Measurements from ENCODE around the gene FMNL3.

DNA sequence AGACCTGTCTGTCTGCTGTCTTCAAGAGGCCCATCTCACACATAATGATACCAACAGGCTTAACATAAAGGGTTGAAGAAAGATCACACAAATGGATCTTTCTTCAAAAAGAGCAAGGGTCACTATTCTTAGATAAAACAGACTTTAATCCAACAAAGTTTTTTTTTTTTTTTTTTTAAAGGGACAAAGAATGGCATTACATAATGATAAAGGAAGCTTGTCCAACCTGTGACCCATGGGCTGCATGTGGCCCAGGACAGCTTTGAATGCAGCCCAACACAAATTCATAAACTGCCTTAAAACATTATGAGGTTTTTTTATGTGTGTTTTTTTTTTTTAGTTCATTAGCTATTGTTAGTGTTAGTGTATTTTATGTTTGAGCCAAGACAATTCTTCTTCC is 95.0 kb downstream of the FMNL3 start:
- TF ChIP-seq, protein P1, sequence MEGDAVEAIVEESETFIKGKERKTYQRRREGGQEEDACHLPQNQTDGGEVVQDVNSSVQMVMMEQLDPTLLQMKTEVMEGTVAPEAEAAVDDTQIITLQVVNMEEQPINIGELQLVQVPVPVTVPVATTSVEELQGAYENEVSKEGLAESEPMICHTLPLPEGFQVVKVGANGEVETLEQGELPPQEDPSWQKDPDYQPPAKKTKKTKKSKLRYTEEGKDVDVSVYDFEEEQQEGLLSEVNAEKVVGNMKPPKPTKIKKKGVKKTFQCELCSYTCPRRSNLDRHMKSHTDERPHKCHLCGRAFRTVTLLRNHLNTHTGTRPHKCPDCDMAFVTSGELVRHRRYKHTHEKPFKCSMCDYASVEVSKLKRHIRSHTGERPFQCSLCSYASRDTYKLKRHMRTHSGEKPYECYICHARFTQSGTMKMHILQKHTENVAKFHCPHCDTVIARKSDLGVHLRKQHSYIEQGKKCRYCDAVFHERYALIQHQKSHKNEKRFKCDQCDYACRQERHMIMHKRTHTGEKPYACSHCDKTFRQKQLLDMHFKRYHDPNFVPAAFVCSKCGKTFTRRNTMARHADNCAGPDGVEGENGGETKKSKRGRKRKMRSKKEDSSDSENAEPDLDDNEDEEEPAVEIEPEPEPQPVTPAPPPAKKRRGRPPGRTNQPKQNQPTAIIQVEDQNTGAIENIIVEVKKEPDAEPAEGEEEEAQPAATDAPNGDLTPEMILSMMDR (IDR thresholded peaks at IDR 0.05): no peak
- TF ChIP-seq, protein P2, sequence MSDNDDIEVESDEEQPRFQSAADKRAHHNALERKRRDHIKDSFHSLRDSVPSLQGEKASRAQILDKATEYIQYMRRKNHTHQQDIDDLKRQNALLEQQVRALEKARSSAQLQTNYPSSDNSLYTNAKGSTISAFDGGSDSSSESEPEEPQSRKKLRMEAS (IDR thresholded peaks at IDR 0.05; ENCODE audit: low read depth): no peak
- TF ChIP-seq, protein P3, sequence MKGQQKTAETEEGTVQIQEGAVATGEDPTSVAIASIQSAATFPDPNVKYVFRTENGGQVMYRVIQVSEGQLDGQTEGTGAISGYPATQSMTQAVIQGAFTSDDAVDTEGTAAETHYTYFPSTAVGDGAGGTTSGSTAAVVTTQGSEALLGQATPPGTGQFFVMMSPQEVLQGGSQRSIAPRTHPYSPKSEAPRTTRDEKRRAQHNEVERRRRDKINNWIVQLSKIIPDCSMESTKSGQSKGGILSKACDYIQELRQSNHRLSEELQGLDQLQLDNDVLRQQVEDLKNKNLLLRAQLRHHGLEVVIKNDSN (IDR thresholded peaks at IDR 0.05; ENCODE audit: borderline replicate concordance, low read depth): no peak
- TF ChIP-seq EP300 (IDR thresholded peaks at IDR 0.05; ENCODE audit: borderline replicate concordance in 1 of 2, low read depth in 1 of 2, low read length in 1 of 2) (no peak), TAF1 (IDR thresholded peaks at IDR 0.05; ENCODE audit: borderline replicate concordance, low read depth, low read length) (no peak)
- TF ChIP-seq, protein P4, sequence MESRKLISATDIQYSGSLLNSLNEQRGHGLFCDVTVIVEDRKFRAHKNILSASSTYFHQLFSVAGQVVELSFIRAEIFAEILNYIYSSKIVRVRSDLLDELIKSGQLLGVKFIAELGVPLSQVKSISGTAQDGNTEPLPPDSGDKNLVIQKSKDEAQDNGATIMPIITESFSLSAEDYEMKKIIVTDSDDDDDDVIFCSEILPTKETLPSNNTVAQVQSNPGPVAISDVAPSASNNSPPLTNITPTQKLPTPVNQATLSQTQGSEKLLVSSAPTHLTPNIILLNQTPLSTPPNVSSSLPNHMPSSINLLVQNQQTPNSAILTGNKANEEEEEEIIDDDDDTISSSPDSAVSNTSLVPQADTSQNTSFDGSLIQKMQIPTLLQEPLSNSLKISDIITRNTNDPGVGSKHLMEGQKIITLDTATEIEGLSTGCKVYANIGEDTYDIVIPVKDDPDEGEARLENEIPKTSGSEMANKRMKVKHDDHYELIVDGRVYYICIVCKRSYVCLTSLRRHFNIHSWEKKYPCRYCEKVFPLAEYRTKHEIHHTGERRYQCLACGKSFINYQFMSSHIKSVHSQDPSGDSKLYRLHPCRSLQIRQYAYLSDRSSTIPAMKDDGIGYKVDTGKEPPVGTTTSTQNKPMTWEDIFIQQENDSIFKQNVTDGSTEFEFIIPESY (IDR thresholded peaks at IDR 0.05; ENCODE audit: borderline replicate concordance, low read depth): no peak
